ENCODE measurements around the gene MTF2.

Gene MTF2

GRCh38 chr1:93186667-93187066, 107.6 kb downstream of the MTF2 start:
- DNase-seq (ENCODE audit: low read depth in 1 of 2, low spot score in 1 of 2) = no peak
- in situ Hi-C loops (cut with HindIII; ENCODE audit: low pct_unique_long_range_greater_than_20kb, low sequenced_read_pairs) = no loop called here
- TF ChIP-seq JUND (IDR thresholded peaks at IDR 0.05; ENCODE audit: low read depth) = no peak
